ENCODE data around the gene GRB10.
A peak's percentile ranks its signal among the peaks of the same experiment; 100 is the strongest.

GRB10 gene

DNA sequence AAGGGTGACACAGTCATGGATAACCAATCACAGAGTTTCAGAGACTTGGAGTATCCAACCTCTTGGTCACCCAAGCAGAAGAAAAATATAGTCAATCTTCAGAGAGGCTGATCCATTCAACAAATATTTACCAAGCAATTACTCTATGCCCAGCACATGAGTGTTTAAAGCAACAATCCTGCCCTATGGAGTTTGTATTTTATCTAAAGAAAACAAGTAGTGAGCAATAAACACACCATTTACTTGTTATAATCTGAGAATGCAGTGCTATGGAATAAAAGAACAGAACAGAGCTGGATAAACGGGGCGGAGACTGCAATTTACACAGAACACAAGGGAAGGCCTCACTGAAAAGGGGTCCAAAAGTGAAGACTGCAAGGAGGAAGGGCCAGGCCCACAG lies 63.8 kb downstream of the GRB10 start:
- Histone ChIP-seq H3K36me3 (replicated peaks in 1 of 2; ENCODE audit: control insufficient read depth in 2 of 2, insufficient read depth in 2 of 2, low read length in 2 of 2) (peaks cover 0 to 6% of the 10 kb centered on the region in 2 donors), H2BK15ac (ENCODE audit: low read length) (no peak overlapping the region), H3K4me1 (ENCODE audit: control insufficient read depth in 2 of 2, insufficient read depth in 1 of 2, low read depth in 1 of 2, low read length in 2 of 2) (peaks cover 4 to 9% of the 10 kb centered on the region in 2 donors), H2BK120ac (ENCODE audit: low read depth, low read length) (no peak overlapping the region), H3K23ac (ENCODE audit: low read depth, low read length, poor library complexity) (no peak overlapping the region), H2BK12ac (ENCODE audit: low read length) (no peak overlapping the region), H4K8ac (ENCODE audit: low read depth, low read length) (no peak overlapping the region), H3K9me3 (replicated peaks in 1 of 2; ENCODE audit: control insufficient read depth in 2 of 2, insufficient read depth in 1 of 2, low read depth in 1 of 2, low read length in 2 of 2) (peaks cover 0 to 2% of the 10 kb centered on the region in 2 donors), H2AK5ac (ENCODE audit: low read depth, low read length) (no peak overlapping the region), H3K14ac (ENCODE audit: low read length) (no peak overlapping the region), H3K27ac (replicated peaks; ENCODE audit: low read length) (no peak overlapping the region), H3K4me2 (ENCODE audit: insufficient read depth, low read length, poor library complexity, severe bottlenecking) (no peak overlapping the region), H3K4ac (ENCODE audit: low read length) (no peak overlapping the region), H3K9ac (ENCODE audit: low read depth, low read length, poor library complexity) (peak overlapping the region; percentile 33), H2AFZ (ENCODE audit: low read length) (no peak overlapping the region), H4K91ac (ENCODE audit: low read depth, low read length, poor library complexity) (no peak overlapping the region), H3K79me1 (ENCODE audit: low read depth, low read length) (peaks cover 7% of the 10 kb centered on the region), H3K4me3 (ENCODE audit: low read length in 2 of 2) (no peak overlapping the region), H2BK5ac (ENCODE audit: low read length) (no peak overlapping the region), H3K18ac (ENCODE audit: low read length) (no peak overlapping the region), H3K27me3 (ENCODE audit: control insufficient read depth in 3 of 3, insufficient read depth in 3 of 3, low read depth in 1 of 3, low read length in 3 of 3) (no peaks in the 10 kb centered on the region)
- no peak for DNase-seq (ENCODE audit: low spot score)
- WGBS, 2 donors (ENCODE audit: extremely low coverage in 2 of 2, insufficient read length in 2 of 2, insufficient replicate concordance in 1 of 2) = no CpG with 5 or more reads among the region's 2 CpGs

- DNase-seq (ENCODE audit: low spot score) = no peak
- Histone ChIP-seq H4K91ac (ENCODE audit: low read depth, low read length, poor library complexity) (no peak overlapping the region), H4K8ac (ENCODE audit: low read depth, low read length) (no peak overlapping the region), H3K23ac (ENCODE audit: low read depth, low read length, poor library complexity) (no peak overlapping the region), H2BK5ac (ENCODE audit: low read length) (no peak overlapping the region), H2AFZ (ENCODE audit: low read length) (no peak overlapping the region), H2BK120ac (ENCODE audit: low read depth, low read length) (no peak overlapping the region), H3K4me1 (ENCODE audit: control insufficient read depth in 2 of 2, insufficient read depth in 1 of 2, low read depth in 1 of 2, low read length in 2 of 2) (peaks cover 4 to 9% of the 10 kb centered on the region in 2 donors), H3K4ac (ENCODE audit: low read length) (no peak overlapping the region), H3K27me3 (ENCODE audit: control insufficient read depth in 3 of 3, insufficient read depth in 3 of 3, low read depth in 1 of 3, low read length in 3 of 3) (no peaks in the 10 kb centered on the region), H3K79me1 (ENCODE audit: low read depth, low read length) (peaks cover 6% of the 10 kb centered on the region), H2BK12ac (ENCODE audit: low read length) (no peak overlapping the region), H3K36me3 (replicated peaks in 1 of 2; ENCODE audit: control insufficient read depth in 2 of 2, insufficient read depth in 2 of 2, low read length in 2 of 2) (peaks cover 0 to under 1% of the 10 kb centered on the region in 2 donors), H2AK5ac (ENCODE audit: low read depth, low read length) (no peak overlapping the region), H3K9ac (ENCODE audit: low read depth, low read length, poor library complexity) (no peak overlapping the region), H3K14ac (ENCODE audit: low read length) (no peak overlapping the region), H3K18ac (ENCODE audit: low read length) (no peak overlapping the region), H2BK15ac (ENCODE audit: low read length) (no peak overlapping the region), H3K9me3 (replicated peaks in 1 of 2; ENCODE audit: control insufficient read depth in 2 of 2, insufficient read depth in 1 of 2, low read depth in 1 of 2, low read length in 2 of 2) (peaks cover 0 to 2% of the 10 kb centered on the region in 2 donors), H3K27ac (replicated peaks; ENCODE audit: low read length) (no peak overlapping the region), H3K4me3 (ENCODE audit: low read length in 2 of 2) (no peak overlapping the region), H3K4me2 (ENCODE audit: insufficient read depth, low read length, poor library complexity, severe bottlenecking) (no peak overlapping the region)
- no CpG with 5 or more reads among the region's 6 CpGs for WGBS, 2 donors (ENCODE audit: extremely low coverage in 2 of 2, insufficient read length in 2 of 2, insufficient replicate concordance in 1 of 2)
Measured at GRCh38 chr7:50718311-50718710, 64.4 kb downstream of the GRB10 start.

GRCh38 chr7:50717181-50717580 lies 65.5 kb downstream of the GRB10 start:
- Histone ChIP-seq H4K91ac (ENCODE audit: low read depth, low read length, poor library complexity) (no peak overlapping the region), H3K27me3 (ENCODE audit: control insufficient read depth in 3 of 3, insufficient read depth in 3 of 3, low read depth in 1 of 3, low read length in 3 of 3) (no peaks in the 10 kb centered on the region), H3K14ac (ENCODE audit: low read length) (no peak overlapping the region), H2AFZ (ENCODE audit: low read length) (no peak overlapping the region), H3K4me2 (ENCODE audit: insufficient read depth, low read length, poor library complexity, severe bottlenecking) (no peak overlapping the region), H4K8ac (ENCODE audit: low read depth, low read length) (no peak overlapping the region), H2BK15ac (ENCODE audit: low read length) (no peak overlapping the region), H3K36me3 (replicated peaks in 1 of 2; ENCODE audit: control insufficient read depth in 2 of 2, insufficient read depth in 2 of 2, low read length in 2 of 2) (no peaks in the 10 kb centered on the region), H2AK5ac (ENCODE audit: low read depth, low read length) (no peak overlapping the region), H2BK12ac (ENCODE audit: low read length) (no peak overlapping the region), H3K79me1 (ENCODE audit: low read depth, low read length) (peaks cover 3% of the 10 kb centered on the region), H3K23ac (ENCODE audit: low read depth, low read length, poor library complexity) (no peak overlapping the region), H3K4ac (ENCODE audit: low read length) (no peak overlapping the region), H3K4me3 (ENCODE audit: low read length in 2 of 2) (no peak overlapping the region), H3K4me1 (ENCODE audit: control insufficient read depth in 2 of 2, insufficient read depth in 1 of 2, low read depth in 1 of 2, low read length in 2 of 2) (peaks cover 8 to 17% of the 10 kb centered on the region in 2 donors), H3K27ac (replicated peaks; ENCODE audit: low read length) (no peak overlapping the region), H3K18ac (ENCODE audit: low read length) (no peak overlapping the region), H3K9ac (ENCODE audit: low read depth, low read length, poor library complexity) (no peak overlapping the region), H2BK5ac (ENCODE audit: low read length) (no peak overlapping the region), H3K9me3 (replicated peaks in 1 of 2; ENCODE audit: control insufficient read depth in 2 of 2, insufficient read depth in 1 of 2, low read depth in 1 of 2, low read length in 2 of 2) (peaks cover 0 to 2% of the 10 kb centered on the region in 2 donors), H2BK120ac (ENCODE audit: low read depth, low read length) (no peak overlapping the region)
- no CpG with 5 or more reads among the region's 4 CpGs for WGBS, 2 donors (ENCODE audit: extremely low coverage in 2 of 2, insufficient read length in 2 of 2, insufficient replicate concordance in 1 of 2)
- no peak for DNase-seq (ENCODE audit: low spot score)

DNA sequence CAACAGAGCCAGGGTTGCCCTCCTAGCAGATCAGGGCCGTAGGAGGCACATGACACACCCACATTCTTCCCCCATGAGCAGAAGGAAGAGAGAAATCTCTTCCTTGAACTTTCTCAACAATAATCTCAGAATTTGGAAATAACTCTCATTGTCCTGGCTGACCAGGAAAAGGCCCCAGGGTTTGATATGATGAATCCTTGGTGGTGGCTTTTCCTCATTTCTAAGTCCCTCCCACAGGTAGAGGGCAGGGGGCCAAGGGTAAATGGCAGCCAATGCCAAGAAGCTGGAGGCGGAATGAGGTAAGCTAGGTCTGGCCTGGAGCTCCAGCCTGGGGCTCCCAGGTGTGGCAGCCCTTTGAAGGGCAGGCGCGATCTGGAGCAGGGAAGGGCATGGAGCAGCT lies 67.8 kb downstream of the GRB10 start:
- Histone ChIP-seq H3K27me3 (ENCODE audit: control insufficient read depth in 3 of 3, insufficient read depth in 3 of 3, low read depth in 1 of 3, low read length in 3 of 3) (no peaks in the 10 kb centered on the region), H3K4ac (ENCODE audit: low read length) (no peak overlapping the region), H4K8ac (ENCODE audit: low read depth, low read length) (no peak overlapping the region), H3K36me3 (replicated peaks in 1 of 2; ENCODE audit: control insufficient read depth in 2 of 2, insufficient read depth in 2 of 2, low read length in 2 of 2) (peaks cover 0 to 14% of the 10 kb centered on the region in 2 donors), H3K9me3 (replicated peaks in 1 of 2; ENCODE audit: control insufficient read depth in 2 of 2, insufficient read depth in 1 of 2, low read depth in 1 of 2, low read length in 2 of 2) (peaks cover 0 to 2% of the 10 kb centered on the region in 2 donors), H2AFZ (ENCODE audit: low read length) (no peak overlapping the region), H3K14ac (ENCODE audit: low read length) (no peak overlapping the region), H2BK5ac (ENCODE audit: low read length) (no peak overlapping the region), H2BK15ac (ENCODE audit: low read length) (no peak overlapping the region), H3K4me3 (ENCODE audit: low read length in 2 of 2) (no peak overlapping the region), H3K79me1 (ENCODE audit: low read depth, low read length) (no peaks in the 10 kb centered on the region), H2AK5ac (ENCODE audit: low read depth, low read length) (no peak overlapping the region), H3K23ac (ENCODE audit: low read depth, low read length, poor library complexity) (no peak overlapping the region), H2BK12ac (ENCODE audit: low read length) (no peak overlapping the region), H2BK120ac (ENCODE audit: low read depth, low read length) (no peak overlapping the region), H3K18ac (ENCODE audit: low read length) (no peak overlapping the region), H3K9ac (ENCODE audit: low read depth, low read length, poor library complexity) (no peak overlapping the region), H3K4me2 (ENCODE audit: insufficient read depth, low read length, poor library complexity, severe bottlenecking) (no peak overlapping the region), H3K4me1 (ENCODE audit: control insufficient read depth in 2 of 2, insufficient read depth in 1 of 2, low read depth in 1 of 2, low read length in 2 of 2) (peaks cover 7 to 19% of the 10 kb centered on the region in 2 donors), H3K27ac (replicated peaks; ENCODE audit: low read length) (no peak overlapping the region), H4K91ac (ENCODE audit: low read depth, low read length, poor library complexity) (no peak overlapping the region)
- WGBS, 2 donors (ENCODE audit: extremely low coverage in 2 of 2, insufficient read length in 2 of 2, insufficient replicate concordance in 1 of 2) = no CpG with 5 or more reads among the region's 4 CpGs
- DNase-seq (ENCODE audit: low spot score) = no peak
